ENCODE results near the gene MAST1. TPM values are rescaled to one million over a fixed set of nuclear protein-coding genes. Genes with fewer than 3 reads are reported as not detected.
"Not testable (repeated sequence)": the region's sequence is repeated elsewhere in the genome, so short reads cannot be mapped to it uniquely, and the experiment has no call there.

MAST1 gene
- total RNA-seq, 1 experiment from 2014 or later = 2.3 TPM

DNA sequence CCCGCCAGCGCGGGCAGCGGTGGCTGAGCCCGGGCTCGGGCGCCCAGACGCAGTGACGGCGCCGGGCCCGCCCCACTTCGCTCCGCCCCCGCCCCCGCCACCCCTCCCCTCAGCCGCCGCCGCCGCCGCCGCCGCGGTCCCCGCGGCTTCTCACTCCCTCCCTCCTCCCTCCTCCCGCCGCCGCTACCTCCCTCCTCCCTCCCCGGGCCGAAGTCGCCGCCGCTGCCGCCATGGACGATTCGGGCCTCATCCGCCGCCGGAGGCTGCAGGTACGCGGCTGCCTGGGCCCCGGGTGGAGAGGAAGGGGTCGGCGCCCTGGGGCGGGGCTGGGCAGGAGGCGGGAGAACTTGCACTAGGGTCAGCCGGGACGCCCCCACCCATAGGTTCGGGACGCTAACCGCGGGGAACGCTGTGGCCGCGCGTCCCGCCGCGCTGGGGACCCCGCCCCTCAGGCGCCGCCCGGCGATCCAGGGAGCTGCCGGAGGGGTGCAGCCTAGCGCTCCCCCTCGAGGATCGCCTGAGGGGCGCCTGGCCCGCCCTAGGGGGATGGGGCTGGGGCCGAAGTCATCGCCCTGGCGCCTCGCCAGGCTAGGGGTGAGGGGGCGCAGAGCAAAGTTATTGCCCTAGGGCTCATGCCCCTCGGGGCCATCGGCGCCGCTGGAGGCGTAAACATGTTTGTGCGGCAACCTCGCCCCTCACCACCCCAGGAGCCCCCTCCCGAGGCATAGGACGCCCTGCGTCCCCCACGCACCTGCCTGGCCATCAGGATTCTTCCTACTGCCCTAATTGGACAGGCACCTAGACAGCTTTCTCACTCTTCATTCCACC lies 4.4 kb upstream of the MAST1 start:
- in situ Hi-C loops (cut with HindIII; ENCODE audit: low pct_unique_long_range_greater_than_20kb, low sequenced_read_pairs) = no loop called here
- peak; percentile 52 for DNase-seq (ENCODE audit: low read depth, low spot score)

- in situ Hi-C loops (cut with HindIII; ENCODE audit: low pct_unique_long_range_greater_than_20kb, low sequenced_read_pairs) = no loop called here
- DNase-seq (ENCODE audit: low read depth, low spot score) = peak; percentile 28
These were observed 3.8 kb upstream of the MAST1 start, which contains the start of gene RTBDN for GRCh38 chr19:12834566-12834943. TSS of gene RTBDN (minus strand) at chr19:12834579. CDS start at chr19:12829979, 4,600 bp downstream.

- in situ Hi-C loops (cut with HindIII; ENCODE audit: low pct_unique_long_range_greater_than_20kb, low sequenced_read_pairs) = no loop called here
These were observed 3.1 kb upstream of the MAST1 start for GRCh38 chr19:12834976-12835757.

GRCh38 chr19:12836529-12836863 lies 1.8 kb upstream of the MAST1 start:
- DNase-seq (ENCODE audit: low read depth, low spot score) = no peak
- in situ Hi-C loops (cut with HindIII; ENCODE audit: low pct_unique_long_range_greater_than_20kb, low sequenced_read_pairs) = no loop called here

More at GRCh38 chr19:12834976-12835757, 3.1 kb upstream of the MAST1 start:
- peak; percentile 26 for DNase-seq (ENCODE audit: low read depth, low spot score)

DNA sequence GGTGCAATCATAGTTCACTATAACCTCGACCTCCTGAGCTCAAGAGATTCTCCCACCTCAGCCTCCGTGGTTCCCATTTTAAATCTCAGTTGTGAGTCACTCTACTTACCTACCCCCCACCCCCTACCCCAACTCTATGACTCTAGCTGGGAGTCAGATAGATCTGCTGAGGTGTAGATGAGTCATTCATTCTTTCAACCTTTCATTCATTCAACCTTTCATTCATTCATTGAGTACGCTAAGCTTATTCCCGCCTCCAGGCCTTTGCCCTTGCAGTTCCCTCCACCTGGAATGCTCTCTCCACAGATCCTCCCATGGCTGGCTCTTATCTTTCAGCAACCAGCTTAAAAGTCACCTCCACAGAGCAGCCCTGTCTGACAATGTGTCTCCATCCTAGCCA lies 1.1 kb upstream of the MAST1 start:
- no peak for DNase-seq (ENCODE audit: low read depth, low spot score)
- in situ Hi-C loops (cut with HindIII; ENCODE audit: low pct_unique_long_range_greater_than_20kb, low sequenced_read_pairs) = no loop called here

DNA sequence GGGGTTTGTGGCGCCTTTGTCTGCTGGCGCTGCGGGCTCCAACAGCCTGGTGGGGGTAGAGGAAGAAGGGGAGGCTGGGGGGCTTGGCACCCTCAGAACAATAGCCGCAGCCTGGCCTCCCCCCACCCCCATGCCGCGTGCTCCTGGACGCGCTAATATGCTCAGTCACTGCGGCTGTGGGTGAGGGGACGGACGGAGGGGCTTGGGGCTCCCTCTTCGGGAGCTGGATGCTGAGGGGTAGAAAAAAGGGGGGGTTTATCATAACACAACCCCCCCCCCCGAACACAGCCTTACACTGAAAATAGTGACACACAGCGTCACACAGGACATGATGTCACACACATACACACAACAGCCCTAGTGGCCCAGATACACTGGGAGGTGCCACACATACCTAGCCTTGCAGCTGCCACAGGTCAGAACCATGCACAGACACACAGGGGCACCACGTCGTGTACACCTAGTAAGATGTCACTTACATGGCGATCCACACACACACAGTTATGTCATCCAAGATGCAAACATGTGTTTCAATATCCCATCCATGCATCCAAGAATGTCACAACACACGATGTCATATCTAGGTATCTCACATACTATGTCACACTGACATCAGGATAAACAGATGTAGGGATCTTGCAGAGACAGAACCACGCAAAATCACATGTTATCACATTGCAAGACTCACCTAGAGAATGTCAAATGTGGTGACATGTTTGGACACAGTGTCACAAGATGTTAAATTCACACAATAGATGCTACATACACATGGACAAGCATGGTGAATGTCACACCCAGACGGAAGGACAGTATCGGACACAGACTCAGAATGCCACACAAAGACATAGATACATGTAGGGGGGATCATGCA lies 806 bp downstream of the MAST1 start:
- no peak for DNase-seq (ENCODE audit: low read depth, low spot score)
- in situ Hi-C loops (cut with HindIII; ENCODE audit: low pct_unique_long_range_greater_than_20kb, low sequenced_read_pairs) = no loop called here

DNA sequence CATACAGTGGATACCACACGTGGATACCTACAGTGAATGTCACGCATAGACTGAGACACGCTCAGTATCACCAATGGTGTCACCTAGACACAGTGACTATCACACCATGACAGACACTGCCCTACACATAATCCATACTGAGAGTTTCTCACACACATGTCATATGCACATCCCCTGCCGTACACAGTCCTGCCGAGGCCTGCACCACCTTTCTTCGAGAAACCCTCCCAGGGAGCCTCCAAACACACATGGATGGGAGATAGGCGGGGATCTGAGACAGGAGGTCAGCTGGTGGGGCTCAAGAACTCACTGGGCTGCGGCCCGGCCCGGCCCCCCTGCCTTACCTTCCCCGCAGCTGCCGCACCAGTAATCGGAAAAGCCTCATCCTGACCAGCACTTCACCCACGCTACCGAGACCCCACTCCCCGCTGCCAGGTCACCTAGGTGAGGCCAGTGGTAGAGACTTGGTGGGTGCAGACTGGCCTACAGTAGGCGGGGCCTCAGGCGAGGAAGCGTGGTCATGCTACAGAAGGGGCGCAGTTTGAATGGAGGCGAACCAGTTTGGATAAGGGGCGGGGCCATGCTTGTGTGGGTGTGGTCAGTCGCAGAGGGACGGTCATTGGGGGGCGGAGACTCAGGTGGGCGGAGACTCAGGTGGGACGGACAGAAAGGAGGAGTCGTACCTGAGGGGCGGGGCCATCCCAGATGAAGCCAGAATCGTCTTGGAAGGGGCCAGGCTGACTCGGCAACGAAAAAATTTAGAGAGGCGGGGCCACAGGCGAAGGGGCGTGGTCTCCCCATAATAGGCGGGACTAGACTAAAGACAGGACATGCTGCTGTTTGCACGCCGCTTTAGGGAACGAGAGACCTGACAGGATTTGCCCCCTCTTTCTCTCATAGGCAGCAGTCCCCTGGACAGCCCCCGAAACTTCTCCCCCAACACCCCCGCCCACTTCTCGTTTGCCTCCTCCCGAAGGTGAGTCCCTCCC lies 2.1 kb downstream of the MAST1 start:
- in situ Hi-C loops (cut with HindIII; ENCODE audit: low pct_unique_long_range_greater_than_20kb, low sequenced_read_pairs) = no loop called here
- peak; percentile 88 for DNase-seq (ENCODE audit: low read depth, low spot score)

DNA sequence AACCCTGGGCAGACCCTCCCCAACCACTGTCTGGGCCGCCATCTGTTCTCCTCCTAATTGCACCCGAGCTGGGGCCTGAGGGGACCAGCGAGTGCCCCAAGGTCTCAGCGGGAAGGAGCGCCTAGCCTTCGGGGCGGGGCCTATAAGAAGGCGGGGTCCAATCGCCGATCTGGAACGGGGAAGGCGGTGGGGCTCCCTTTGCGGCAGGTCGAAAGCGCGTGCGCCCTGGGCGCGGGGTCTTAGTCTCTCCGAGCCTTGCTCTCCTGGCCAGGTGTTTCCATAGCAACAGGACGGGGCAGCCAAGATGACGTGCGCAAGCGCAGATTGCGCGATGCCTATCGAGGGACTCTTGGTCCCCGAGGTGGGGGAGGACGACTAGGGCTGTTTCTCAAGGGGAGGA lies 2.8 kb downstream of the MAST1 start:
- no peak for DNase-seq (ENCODE audit: low read depth, low spot score)
- in situ Hi-C loops (cut with HindIII; ENCODE audit: low pct_unique_long_range_greater_than_20kb, low sequenced_read_pairs) = no loop called here

GRCh38 chr19:12842511-12842910 lies 4.2 kb downstream of the MAST1 start:
- in situ Hi-C loops (cut with HindIII; ENCODE audit: low pct_unique_long_range_greater_than_20kb, low sequenced_read_pairs) = no loop called here
- no peak for DNase-seq (ENCODE audit: low read depth, low spot score)

DNA sequence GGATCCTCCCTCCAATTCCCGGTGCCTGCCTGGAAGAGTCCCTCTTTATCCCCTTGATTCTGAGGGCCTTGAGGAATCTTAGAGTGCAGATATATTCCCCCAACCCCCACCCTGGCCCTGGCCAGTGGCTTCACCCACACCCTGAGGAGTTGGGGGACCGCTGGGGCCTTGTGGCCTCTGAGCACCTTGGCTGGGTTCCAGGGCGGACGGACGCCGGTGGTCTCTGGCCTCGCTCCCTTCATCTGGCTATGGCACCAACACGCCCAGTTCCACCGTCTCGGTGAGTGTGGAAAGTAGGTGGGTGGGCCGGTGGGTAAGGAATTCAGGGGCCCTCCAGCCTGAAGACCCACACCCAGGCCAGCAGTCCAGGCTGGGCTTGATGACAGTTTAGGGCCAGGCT lies 5.0 kb downstream of the MAST1 start:
- DNase-seq (ENCODE audit: low read depth, low spot score) = no peak
- in situ Hi-C loops (cut with HindIII; ENCODE audit: low pct_unique_long_range_greater_than_20kb, low sequenced_read_pairs) = no loop called here

- in situ Hi-C loops (cut with HindIII; ENCODE audit: low pct_unique_long_range_greater_than_20kb, low sequenced_read_pairs) = no loop called here
- no peak for DNase-seq (ENCODE audit: low read depth, low spot score)
These were observed 5.9 kb downstream of the MAST1 start for GRCh38 chr19:12843999-12844732.

- DNase-seq (ENCODE audit: low read depth, low spot score); in situ Hi-C loops (cut with HindIII; ENCODE audit: low pct_unique_long_range_greater_than_20kb, low sequenced_read_pairs): not testable (repeated sequence)
These were observed 8.3 kb downstream of the MAST1 start for GRCh38 chr19:12846613-12847012.

DNA sequence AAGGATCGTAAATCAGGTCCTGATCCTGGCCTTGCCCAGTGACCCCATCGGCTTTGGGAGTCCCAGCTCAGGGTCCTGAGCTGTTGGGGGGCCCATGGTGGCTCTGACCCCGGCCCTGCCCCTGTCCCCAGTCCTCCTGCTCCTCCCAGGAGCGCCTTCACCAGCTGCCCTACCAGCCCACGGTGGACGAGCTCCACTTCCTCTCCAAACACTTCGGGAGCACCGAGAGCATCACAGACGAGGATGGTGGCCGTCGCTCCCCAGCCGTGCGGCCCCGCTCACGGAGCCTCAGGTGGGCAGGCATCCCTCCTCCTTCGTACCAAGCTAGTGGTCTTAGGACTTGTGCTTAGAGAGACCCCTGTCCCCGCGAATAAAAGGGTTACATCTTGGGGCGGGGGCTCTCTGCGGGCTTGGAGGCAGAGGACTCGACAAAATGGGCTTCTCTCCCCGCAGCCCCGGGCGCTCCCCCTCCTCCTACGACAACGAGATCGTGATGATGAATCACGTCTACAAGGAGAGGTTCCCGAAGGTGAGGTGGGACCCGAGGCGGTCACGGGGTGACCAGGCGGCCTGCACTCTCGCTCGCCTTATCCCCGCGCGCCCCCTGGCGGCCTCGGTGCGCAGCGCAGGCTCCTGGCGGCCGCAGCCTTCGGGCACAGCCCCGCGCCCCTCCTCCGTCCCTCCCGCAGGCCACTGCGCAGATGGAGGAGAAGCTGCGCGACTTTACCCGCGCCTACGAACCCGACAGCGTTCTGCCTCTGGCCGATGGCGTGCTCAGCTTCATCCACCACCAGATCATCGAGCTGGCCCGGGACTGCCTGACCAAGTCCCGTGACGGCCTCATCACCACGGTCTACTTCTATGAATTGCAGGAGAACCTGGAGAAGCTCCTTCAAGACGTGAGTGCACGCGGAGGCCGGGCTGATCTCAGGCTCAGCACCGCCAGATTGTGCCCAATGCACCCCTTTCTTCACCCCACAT lies 9.1 kb downstream of the MAST1 start:
- peak; percentile 86 for DNase-seq (ENCODE audit: low read depth, low spot score)
- in situ Hi-C loops (cut with HindIII; ENCODE audit: low pct_unique_long_range_greater_than_20kb, low sequenced_read_pairs) = no loop called here

DNA sequence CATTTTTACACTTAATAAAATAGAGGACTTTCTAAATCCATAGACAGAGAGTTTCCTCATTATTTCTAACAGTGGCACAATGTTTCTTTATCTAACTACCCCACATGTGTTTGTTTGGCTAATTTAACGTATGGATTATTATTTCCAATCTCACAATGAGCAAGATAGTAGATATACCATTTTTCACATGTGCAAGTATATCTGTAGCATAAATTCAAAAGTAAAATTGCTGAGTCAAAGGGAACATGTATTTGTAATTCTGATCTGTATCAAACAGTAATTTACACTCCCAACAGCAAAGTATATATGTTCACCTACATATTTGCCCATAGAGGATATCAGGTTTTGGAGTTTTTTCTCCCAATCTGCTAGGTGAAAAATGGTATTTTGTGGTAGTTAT lies 18.3 kb downstream of the MAST1 start:
- no peak for DNase-seq (ENCODE audit: low read depth, low spot score)
- in situ Hi-C loops (cut with HindIII; ENCODE audit: low pct_unique_long_range_greater_than_20kb, low sequenced_read_pairs) = no loop called here
